Fibroblast of skin of scalp (primary cell): ENCODE data around the gene PLEKHG1. TPM values are rescaled to one million over a fixed set of nuclear protein-coding genes. Genes with fewer than 3 reads are reported as not detected.
A peak's percentile ranks its signal among the peaks of the same experiment; 100 is the strongest.

Experiments
- DNase-seq: peaks from one replicate; pipeline ENCODE4 v3.0.0-alpha.2; 2013
- polyA plus RNA-seq, 2 experiments: library from polyadenylated mRNA; unstranded; fragments of 120-200 nt; gene quantifications; one replicate each; pipeline ENCODE4 v1.2.1, GENCODE V29; 2013; ENCODE audit not compliant: insufficient read length in 2 of 2

The PLEKHG1 gene
- polyA plus RNA-seq (2013, experiment 1 of 2; ENCODE audit: insufficient read length), result 0.53 TPM
- 1.4 TPM for polyA plus RNA-seq (2013, experiment 2 of 2; ENCODE audit: insufficient read length)

DNA sequence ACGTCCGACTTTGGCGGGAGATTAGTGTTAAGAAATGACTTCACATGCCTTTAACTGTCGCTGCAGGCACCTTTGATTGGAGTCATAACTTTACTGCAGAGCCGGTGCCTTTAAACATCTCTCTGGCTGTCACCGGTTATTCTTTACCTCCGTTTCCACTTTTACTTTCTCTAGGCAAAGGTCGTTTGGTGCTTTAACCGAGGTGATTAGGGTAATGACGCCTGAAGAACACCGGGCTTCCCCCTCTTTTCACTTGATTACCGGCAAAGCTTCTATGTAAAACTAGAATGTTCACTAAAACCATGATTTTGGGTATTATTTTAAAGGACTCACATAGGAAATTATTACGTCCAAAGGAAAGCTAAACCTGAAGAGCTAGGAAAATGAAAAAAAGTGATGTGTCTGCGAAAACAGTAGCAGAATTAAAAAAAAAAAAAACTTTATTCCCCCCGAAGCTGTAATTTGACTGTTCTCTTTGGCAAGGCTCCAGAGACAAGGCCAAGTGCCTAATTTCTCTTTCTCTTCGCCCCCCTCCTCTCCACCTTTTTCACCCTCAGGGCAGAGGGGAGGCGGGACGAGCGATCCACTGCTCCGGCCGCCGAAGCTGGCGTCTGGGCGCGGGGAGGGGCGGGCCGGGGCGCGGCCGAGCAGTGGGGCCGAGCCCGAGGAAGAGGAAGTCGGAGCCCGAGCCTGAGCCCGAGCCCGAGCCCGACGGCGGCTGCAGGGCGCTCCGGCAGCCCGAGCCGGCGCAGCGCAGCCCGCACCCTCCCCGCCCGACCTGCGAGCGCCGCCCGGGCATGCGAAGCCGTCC lies at the start of gene PLEKHG1:
TSS of gene PLEKHG1 (plus strand) at position 687 of the 811 bp plus-strand sequence. CDS start 133,797 bp downstream, outside the sequence.
- DNase-seq, result peak; percentile 52

DNA sequence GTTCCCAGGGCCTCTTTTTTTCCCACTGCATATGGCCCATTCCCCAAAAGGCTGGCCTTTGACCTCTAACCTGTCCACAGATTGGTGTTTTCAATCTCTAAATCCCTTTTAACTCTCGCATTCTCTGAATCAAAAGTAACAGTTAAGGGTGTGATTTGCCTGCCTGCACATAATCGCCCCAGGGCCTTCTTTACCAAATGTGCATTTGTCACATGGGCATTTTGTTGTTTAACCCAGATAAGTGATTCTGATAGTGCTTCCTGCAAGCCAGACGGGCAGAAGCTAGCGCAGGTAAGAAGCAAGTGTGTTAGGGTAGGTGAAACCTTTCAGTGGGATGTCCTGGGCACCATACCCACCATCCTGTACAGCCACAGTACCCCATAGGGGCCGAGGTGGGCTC lies 49.4 kb upstream of the PLEKHG1 start:
- DNase-seq, result no peak

GRCh38 chr6:150557043-150557599 lies 42.6 kb upstream of the PLEKHG1 start:
- DNase-seq, result no peak

- DNase-seq, result no peak
These were observed 39.4 kb upstream of the PLEKHG1 start for GRCh38 chr6:150560004-150560883.

DNA sequence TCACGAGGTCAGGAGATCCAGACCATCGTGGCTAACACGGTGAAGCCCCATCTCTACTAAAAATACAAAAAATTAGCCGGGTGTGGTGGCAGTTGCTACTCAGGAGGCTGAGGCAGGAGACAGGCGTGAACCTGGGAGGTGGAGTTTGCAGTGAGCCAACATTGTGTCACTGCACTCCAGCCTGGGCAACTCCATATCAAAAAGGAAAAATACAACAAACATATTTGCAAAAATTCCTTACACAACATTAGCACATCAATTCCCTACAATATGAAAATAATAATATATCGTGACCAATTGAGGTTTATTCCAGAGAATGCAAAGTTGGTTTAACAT lies 38.8 kb upstream of the PLEKHG1 start:
- no peak for DNase-seq

DNA sequence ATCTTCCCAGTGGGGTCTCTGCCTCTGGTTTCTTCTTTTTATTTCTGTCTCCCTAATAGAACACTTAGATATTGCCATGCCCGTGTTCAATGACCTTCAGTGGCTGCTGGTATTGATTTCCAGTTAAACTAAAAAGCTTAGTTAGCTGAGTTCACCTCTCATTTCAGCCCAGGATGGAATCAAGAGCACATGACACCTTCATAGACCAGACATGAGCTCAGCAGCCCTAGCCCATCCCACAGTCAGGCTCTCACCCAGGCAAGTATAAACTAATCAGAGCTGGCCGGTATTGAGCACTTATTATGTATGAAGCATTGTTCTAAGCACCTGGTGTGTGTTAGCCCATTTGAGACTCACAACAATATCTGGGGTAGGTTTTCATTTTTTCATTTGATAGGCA lies 33.7 kb upstream of the PLEKHG1 start:
- DNase-seq, result no peak

- no peak for DNase-seq
These were observed 33.2 kb upstream of the PLEKHG1 start for GRCh38 chr6:150566486-150566885.

DNA sequence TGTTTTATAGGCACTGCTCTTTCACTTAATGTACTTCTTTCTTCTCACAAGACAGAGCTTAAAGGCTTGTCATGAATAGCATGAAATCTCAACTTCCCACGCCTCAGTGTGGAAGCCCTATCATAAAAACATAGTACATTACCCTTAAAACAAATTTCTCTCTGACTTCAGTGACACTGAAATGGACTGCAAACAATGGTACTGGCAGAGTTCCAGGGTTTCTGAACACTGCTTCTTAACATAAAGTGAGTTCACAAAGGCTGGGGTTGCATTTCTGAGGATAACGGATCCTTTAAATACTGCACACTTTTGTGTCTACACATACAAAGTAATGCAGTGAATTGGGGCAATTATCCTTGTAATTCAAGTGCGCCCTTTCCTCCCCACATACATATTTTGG lies 32.3 kb upstream of the PLEKHG1 start:
- DNase-seq, result no peak

DNA sequence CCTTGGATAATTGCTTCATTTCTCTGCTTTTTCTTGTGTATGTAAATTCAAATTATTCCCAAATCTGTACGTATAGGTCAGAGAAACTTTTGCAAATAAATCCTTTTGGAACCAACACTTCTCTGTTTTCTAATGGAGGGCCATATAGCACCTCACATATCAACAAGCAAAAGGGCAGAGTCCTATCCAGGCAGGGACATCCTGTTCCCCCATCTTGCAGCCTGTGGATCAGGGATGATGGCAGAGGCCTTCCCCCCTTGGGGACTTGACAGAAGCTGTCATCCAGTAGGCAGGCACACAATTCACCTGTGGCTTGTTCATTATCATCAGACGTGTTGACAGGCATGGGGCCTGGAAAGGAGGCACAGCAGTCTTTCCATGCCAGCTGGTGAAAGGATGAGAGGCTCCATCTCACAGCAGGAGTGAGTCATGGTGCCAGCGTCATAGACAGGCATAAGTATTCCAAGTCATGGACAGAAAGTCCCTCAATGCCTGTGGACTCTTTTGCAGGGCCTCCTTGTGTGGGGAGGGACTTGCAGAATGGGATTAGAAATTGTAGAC lies 31.8 kb upstream of the PLEKHG1 start:
- DNase-seq, result no peak

DNA sequence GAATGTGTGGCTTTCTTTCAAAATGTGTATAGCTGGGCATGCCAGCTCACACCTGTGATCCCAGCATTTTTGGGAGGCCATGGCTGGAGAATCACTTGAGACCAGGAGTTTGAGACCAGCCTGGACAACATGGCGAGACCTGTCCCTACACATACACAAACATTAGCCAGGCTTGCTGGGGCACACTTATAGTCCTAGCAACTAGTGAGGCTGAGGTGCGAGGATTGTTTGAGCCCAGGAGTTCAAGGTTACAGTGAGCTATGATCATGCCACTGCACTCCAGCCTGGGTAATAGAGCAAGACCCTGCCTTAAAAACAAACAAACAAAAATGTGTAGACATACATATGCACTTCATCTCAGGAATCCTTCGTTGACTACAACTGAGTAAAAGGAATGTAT lies 31.1 kb upstream of the PLEKHG1 start:
- DNase-seq, result no peak

- no peak for DNase-seq
These were observed 30.5 kb upstream of the PLEKHG1 start for GRCh38 chr6:150569161-150569560.

DNA sequence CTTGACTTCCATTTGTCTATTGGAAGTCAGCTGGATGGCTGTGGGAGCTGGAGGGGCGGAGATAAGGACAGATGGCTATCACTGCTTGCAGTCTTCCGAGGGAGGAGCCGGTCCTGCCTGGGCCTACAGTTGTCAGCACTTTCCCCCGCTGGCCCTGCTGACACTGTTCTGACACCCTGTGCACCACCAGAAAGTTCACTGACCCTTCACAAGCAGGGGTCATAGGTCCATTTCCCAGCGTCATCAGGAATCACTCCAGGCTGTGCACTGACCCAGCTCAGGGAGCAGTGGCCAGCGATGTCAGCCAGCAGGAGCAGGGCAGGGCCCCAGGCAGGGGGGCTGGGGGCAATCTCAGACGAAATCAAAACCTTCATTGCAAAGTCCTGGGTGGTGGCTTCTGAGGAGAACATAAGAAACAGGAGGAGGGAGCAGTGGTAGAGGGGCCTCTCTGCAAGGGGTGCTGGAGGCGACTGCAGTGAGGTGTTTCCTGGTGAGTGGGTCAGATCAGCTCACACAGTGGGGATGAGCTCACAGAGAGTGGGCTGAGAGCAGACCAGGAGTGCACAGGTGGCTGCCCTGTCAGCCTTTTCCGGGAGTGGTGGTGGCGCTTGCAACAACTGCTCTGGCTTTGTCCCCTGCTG lies 26.5 kb upstream of the PLEKHG1 start:
- no peak for DNase-seq

DNA sequence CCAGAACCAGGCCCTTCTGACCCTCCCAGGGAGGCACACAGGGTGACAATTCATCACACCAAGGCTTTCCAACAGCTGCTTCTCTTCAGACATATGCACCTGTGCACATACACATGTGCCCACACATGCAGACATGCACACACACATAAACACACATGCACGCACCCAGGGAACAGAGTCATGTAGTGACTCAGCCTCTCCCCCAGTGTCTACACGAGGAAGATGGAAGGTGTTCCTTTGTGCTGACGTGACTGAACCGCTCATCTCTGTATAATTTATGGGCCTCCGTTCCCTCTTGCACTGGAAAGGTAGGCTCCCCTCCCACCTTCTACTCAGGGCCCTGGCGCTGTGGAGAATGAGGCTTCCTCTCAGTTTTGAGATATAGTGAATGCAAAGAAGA lies 23.8 kb upstream of the PLEKHG1 start:
- DNase-seq, result no peak

DNA sequence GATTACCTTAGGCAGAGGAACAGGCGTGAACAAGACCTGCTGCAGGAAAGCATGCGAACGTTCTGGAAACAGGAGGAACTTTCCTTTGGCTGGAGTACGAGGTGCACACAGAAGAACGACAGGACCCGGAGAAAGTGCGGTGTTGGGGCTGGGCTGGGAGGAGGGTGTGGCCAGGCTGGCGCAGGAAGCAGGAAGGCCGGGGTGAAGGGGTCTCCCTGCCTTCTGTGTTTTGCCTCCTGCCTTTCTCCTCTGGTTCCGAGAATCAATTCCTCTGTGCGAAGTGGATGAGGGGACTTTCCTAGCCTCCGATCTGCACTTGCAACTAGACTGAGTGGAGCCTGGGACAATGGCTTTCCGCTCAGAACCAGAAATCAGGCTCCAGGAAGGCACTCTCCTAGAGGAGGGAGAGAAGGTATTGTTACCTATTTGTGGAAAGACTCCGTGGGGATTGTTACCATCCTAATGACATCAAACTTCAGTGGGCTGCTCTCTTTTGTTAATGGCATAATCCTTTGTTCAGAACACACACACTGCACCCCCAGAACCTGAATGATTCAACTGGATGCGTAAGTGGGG lies 22.9 kb upstream of the PLEKHG1 start:
- no peak for DNase-seq

DNA sequence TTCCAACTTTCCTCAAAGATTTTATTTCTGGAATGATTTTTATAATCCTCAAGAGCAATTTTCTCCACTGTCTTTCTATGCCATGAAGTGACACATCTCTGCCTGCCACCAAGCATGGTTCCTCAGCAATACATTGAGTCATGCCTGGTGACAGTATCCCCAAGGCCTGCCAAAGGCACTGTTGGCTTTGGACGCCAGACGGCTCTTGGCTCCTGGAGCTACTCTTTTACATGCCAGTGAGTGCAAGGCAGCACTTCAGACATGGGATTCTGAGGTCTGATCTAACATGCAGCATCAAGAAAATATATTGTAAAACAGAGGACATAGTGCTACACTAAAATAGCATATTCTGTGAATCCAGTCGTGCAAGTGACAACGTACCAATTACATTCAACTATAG lies 20.1 kb upstream of the PLEKHG1 start:
- no peak for DNase-seq

DNA sequence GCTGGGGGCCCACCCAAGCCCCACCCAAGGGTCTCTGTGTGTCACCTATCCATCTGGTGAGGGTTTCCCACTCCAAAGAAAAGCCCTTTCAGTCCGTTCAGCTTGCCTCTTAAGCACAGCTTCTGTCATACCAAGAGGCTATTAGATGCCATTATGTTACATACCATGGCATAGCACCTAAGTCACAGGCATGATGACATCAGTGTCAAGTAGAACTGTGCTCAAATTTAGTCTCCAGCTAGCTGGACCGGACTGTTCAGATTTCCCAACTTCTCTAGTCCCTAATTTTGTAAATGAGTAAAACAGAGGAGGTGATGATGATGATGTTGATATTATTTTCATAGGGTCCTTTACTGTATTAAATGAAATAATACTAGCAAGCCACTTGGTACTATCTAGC lies 19.2 kb upstream of the PLEKHG1 start:
- no peak for DNase-seq

- DNase-seq, result no peak
These were observed 15.6 kb upstream of the PLEKHG1 start for GRCh38 chr6:150584065-150584464.

DNA sequence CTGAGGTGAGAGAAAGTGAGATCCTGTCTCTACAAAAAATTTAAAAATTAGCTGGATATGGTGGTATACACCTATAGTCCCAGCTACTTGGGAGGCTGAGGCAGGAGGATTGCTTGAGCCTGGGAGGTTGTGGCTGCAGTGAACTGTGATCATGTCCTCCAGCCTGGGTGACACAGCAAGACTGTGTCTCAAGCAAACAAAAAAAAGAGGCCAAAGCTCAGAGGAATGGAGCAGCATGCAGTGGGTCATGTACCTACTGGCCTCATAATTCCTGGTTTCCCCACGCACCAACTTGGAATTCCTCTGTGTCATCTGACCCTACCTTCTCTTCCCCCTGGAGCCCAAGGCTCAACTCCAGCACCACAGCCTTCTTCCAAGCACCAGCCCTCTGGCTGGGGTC lies 15.1 kb upstream of the PLEKHG1 start:
- no peak for DNase-seq

- DNase-seq, result no peak
These were observed 12.8 kb upstream of the PLEKHG1 start for GRCh38 chr6:150586850-150587359.

- DNase-seq, result no peak
These were observed 12.0 kb upstream of the PLEKHG1 start for GRCh38 chr6:150587637-150588036.

DNA sequence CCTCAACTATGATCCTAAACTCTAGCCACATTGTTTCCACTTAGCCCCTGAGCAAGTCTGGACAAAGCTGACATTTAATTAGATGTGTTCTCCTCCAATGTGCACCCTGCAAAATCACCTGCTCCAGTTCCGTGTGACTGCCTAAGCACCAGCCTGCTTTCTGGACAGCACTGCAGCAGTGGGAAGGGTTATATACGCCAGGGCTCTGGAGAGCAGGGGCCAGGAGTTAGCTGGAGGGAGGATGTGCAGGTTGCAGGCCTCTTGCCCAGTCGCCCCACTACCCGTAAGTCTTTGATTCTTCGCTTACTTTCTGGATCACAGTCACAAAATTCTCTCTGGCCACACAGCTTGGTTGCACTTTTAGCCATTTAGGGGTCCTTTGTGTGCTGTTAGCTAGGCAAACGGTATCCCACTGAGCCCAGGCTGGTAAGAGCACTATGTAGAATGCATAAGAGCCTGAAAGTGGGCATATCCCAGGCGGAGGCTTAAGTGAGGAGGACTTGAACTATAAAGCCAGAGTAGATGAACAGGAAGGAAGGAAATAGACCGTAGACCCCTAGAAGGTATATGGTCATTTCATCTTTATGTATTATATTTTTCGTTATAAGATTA lies 10.7 kb upstream of the PLEKHG1 start:
- no peak for DNase-seq
